Measurements from ENCODE around the gene NACA. TPM values are rescaled to one million over a fixed set of nuclear protein-coding genes. Genes with fewer than 3 reads are reported as not detected.

The NACA gene
- total RNA-seq, 1 donor from 2014 or later: 910 TPM

GRCh38 chr12:56679883-56680575, 45.1 kb downstream of the NACA start:
- Histone ChIP-seq H3K4me3 (ENCODE audit: low read length in 3 of 3) (no peak overlapping the region), H3K27ac (ENCODE audit: low read depth, low read length) (no peak overlapping the region), H3K9me3 (ENCODE audit: control insufficient read depth in 3 of 3, low read length in 3 of 3) (no peaks in the 10 kb centered on the region), H3K27me3 (ENCODE audit: control insufficient read depth in 3 of 3, insufficient read depth in 3 of 3, low read length in 3 of 3) (no peaks in the 10 kb centered on the region), H3K4me1 (ENCODE audit: control insufficient read depth in 3 of 3, insufficient read depth in 3 of 3, low read length in 3 of 3) (peaks cover 22 to 26% (median 26%) of the 10 kb centered on the region in 3 donors), H3K36me3 (ENCODE audit: control insufficient read depth in 3 of 3, insufficient read depth in 3 of 3, low read length in 3 of 3) (peaks cover 0 to 6% (median 6%) of the 10 kb centered on the region in 3 donors), H3K9ac (ENCODE audit: low read depth in 1 of 3, low read length in 3 of 3) (no peak overlapping the region)

GRCh38 chr12:56678852-56679251, 46.2 kb downstream of the NACA start:
- no peak overlapping the region for H3K27ac ChIP-seq (ENCODE audit: low read depth, low read length)
- peaks cover 16 to 24% (median 19%) of the 10 kb centered on the region in 3 donors for H3K4me1 ChIP-seq (ENCODE audit: control insufficient read depth in 3 of 3, insufficient read depth in 3 of 3, low read length in 3 of 3)
- H3K9ac ChIP-seq (ENCODE audit: low read depth in 1 of 3, low read length in 3 of 3): no peak overlapping the region
- peaks cover 0 to 6% (median 6%) of the 10 kb centered on the region in 3 donors for H3K36me3 ChIP-seq (ENCODE audit: control insufficient read depth in 3 of 3, insufficient read depth in 3 of 3, low read length in 3 of 3)
- no peaks in the 10 kb centered on the region for H3K27me3 ChIP-seq (ENCODE audit: control insufficient read depth in 3 of 3, insufficient read depth in 3 of 3, low read length in 3 of 3)
- no peaks in the 10 kb centered on the region for H3K9me3 ChIP-seq (ENCODE audit: control insufficient read depth in 3 of 3, low read length in 3 of 3)
- no peak overlapping the region for H3K4me3 ChIP-seq (ENCODE audit: low read length in 3 of 3)

DNA sequence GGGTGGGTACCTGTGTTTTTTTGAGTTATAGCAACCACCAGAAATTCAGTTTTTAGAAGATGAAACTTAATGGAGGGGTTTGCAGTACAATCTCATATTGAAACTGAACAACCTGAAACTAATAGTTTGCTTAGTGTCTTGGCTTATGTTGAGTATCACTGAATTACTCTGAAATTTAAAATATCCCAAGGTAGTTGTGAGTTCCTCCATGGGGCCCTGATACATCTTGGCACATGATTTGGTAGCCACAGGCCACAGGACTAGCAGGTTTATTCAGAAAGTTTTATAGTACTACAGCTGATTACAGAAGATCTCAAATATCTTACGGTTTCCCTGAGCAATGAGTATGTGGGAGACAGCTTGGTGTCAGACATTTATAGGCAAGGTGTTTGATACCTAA, 47.4 kb downstream of the NACA start:
- no peak overlapping the region for H3K4me3 ChIP-seq (ENCODE audit: low read length in 3 of 3)
- peaks cover 0 to 6% (median 6%) of the 10 kb centered on the region in 3 donors for H3K36me3 ChIP-seq (ENCODE audit: control insufficient read depth in 3 of 3, insufficient read depth in 3 of 3, low read length in 3 of 3)
- peaks cover 15 to 18% (median 16%) of the 10 kb centered on the region in 3 donors for H3K4me1 ChIP-seq (ENCODE audit: control insufficient read depth in 3 of 3, insufficient read depth in 3 of 3, low read length in 3 of 3)
- H3K27ac ChIP-seq (ENCODE audit: low read depth, low read length): no peak overlapping the region
- no peak overlapping the region for H3K9ac ChIP-seq (ENCODE audit: low read depth in 1 of 3, low read length in 3 of 3)
- H3K27me3 ChIP-seq (ENCODE audit: control insufficient read depth in 3 of 3, insufficient read depth in 3 of 3, low read length in 3 of 3): no peaks in the 10 kb centered on the region
- no peaks in the 10 kb centered on the region for H3K9me3 ChIP-seq (ENCODE audit: control insufficient read depth in 3 of 3, low read length in 3 of 3)

GRCh38 chr12:56676851-56677580, 48.1 kb downstream of the NACA start:
- H3K36me3 ChIP-seq (ENCODE audit: control insufficient read depth in 3 of 3, insufficient read depth in 3 of 3, low read length in 3 of 3): peaks cover 3 to 11% (median 9%) of the 10 kb centered on the region in 3 donors

GRCh38 chr12:56671608-56672007, 53.5 kb downstream of the NACA start:
- H3K27me3 ChIP-seq (ENCODE audit: control insufficient read depth in 3 of 3, insufficient read depth in 3 of 3, low read length in 3 of 3): no peaks in the 10 kb centered on the region
- no peak overlapping the region for H3K9ac ChIP-seq (ENCODE audit: low read depth in 1 of 3, low read length in 3 of 3)
- H3K27ac ChIP-seq (ENCODE audit: low read depth, low read length): no peak overlapping the region
- peaks cover 27 to 42% (median 38%) of the 10 kb centered on the region in 3 donors for H3K36me3 ChIP-seq (ENCODE audit: control insufficient read depth in 3 of 3, insufficient read depth in 3 of 3, low read length in 3 of 3)
- H3K4me1 ChIP-seq (ENCODE audit: control insufficient read depth in 3 of 3, insufficient read depth in 3 of 3, low read length in 3 of 3): peaks cover 0 to 4% (median 3%) of the 10 kb centered on the region in 3 donors
- H3K9me3 ChIP-seq (ENCODE audit: control insufficient read depth in 3 of 3, low read length in 3 of 3): no peaks in the 10 kb centered on the region
- H3K4me3 ChIP-seq (ENCODE audit: low read length in 3 of 3): no peak overlapping the region

More at GRCh38 chr12:56676851-56677580, 48.1 kb downstream of the NACA start:
- Histone ChIP-seq H3K4me3 (ENCODE audit: low read length in 3 of 3) (no peak overlapping the region), H3K9me3 (ENCODE audit: control insufficient read depth in 3 of 3, low read length in 3 of 3) (no peaks in the 10 kb centered on the region), H3K9ac (ENCODE audit: low read depth in 1 of 3, low read length in 3 of 3) (no peak overlapping the region), H3K4me1 (ENCODE audit: control insufficient read depth in 3 of 3, insufficient read depth in 3 of 3, low read length in 3 of 3) (peaks cover 11 to 14% (median 14%) of the 10 kb centered on the region in 3 donors), H3K27ac (ENCODE audit: low read depth, low read length) (no peak overlapping the region), H3K27me3 (ENCODE audit: control insufficient read depth in 3 of 3, insufficient read depth in 3 of 3, low read length in 3 of 3) (no peaks in the 10 kb centered on the region)

GRCh38 chr12:56670836-56671235, 54.3 kb downstream of the NACA start:
- peaks cover 0 to 4% (median 0%) of the 10 kb centered on the region in 3 donors for H3K4me1 ChIP-seq (ENCODE audit: control insufficient read depth in 3 of 3, insufficient read depth in 3 of 3, low read length in 3 of 3)
- no peaks in the 10 kb centered on the region for H3K27me3 ChIP-seq (ENCODE audit: control insufficient read depth in 3 of 3, insufficient read depth in 3 of 3, low read length in 3 of 3)
- H3K36me3 ChIP-seq (ENCODE audit: control insufficient read depth in 3 of 3, insufficient read depth in 3 of 3, low read length in 3 of 3): peaks cover 29 to 49% (median 44%) of the 10 kb centered on the region in 3 donors

GRCh38 chr12:56668197-56668457, 57.0 kb downstream of the NACA start:
- Histone ChIP-seq H3K9ac (ENCODE audit: low read depth in 1 of 3, low read length in 3 of 3) (no peak overlapping the region), H3K9me3 (ENCODE audit: control insufficient read depth in 3 of 3, low read length in 3 of 3) (no peaks in the 10 kb centered on the region), H3K4me1 (ENCODE audit: control insufficient read depth in 3 of 3, insufficient read depth in 3 of 3, low read length in 3 of 3) (peaks cover 0 to 2% (median 0%) of the 10 kb centered on the region in 3 donors), H3K27me3 (ENCODE audit: control insufficient read depth in 3 of 3, insufficient read depth in 3 of 3, low read length in 3 of 3) (no peaks in the 10 kb centered on the region), H3K27ac (ENCODE audit: low read depth, low read length) (no peak overlapping the region), H3K36me3 (ENCODE audit: control insufficient read depth in 3 of 3, insufficient read depth in 3 of 3, low read length in 3 of 3) (peaks cover 40 to 64% (median 58%) of the 10 kb centered on the region in 3 donors), H3K4me3 (ENCODE audit: low read length in 3 of 3) (no peak overlapping the region)

More at GRCh38 chr12:56670836-56671235, 54.3 kb downstream of the NACA start:
- no peak overlapping the region for H3K27ac ChIP-seq (ENCODE audit: low read depth, low read length)
- H3K9me3 ChIP-seq (ENCODE audit: control insufficient read depth in 3 of 3, low read length in 3 of 3): no peaks in the 10 kb centered on the region
- H3K9ac ChIP-seq (ENCODE audit: low read depth in 1 of 3, low read length in 3 of 3): no peak overlapping the region
- no peak overlapping the region for H3K4me3 ChIP-seq (ENCODE audit: low read length in 3 of 3)

Small RNA genes lying within 50 kb of the gene (small RNA-seq; reads per million reads assigned to genes)
- gene RN7SL809P: not detected

Other genes starting within 250 kb of the NACA start
- gene GLS2, start 237.1 kb downstream of the NACA start, total RNA-seq: not detected
- gene RBMS2, start 203.5 kb downstream of the NACA start, total RNA-seq: 12.5 TPM
- 18.8 TPM for gene BAZ2A, start 95.0 kb downstream of the NACA start, total RNA-seq
- 580 TPM for gene ATP5F1B, start 79.3 kb downstream of the NACA start, total RNA-seq
- 85.1 TPM for gene PTGES3, start 37.0 kb downstream of the NACA start, total RNA-seq
- gene PRIM1, start 27.0 kb upstream of the NACA start, total RNA-seq: 14.6 TPM
- gene HSD17B6, start 38.0 kb upstream of the NACA start, total RNA-seq: not detected
- not detected for gene SDR9C7, start 209.1 kb upstream of the NACA start, total RNA-seq
- 0.52 TPM for gene RDH16, start 232.3 kb upstream of the NACA start, total RNA-seq